HL-60 (cell line): ENCODE results near the gene AVP.
"Not testable (repeated sequence)": the region's sequence is repeated elsewhere in the genome, so short reads cannot be mapped to it uniquely, and the experiment has no call there.

Experiments used
- CTCF ChIP-seq: IDR thresholded peaks from one replicate; pipeline ENCODE4 v1.5.1; 2011; ENCODE audit warnings: low read length, control low read depth, inconsistent platforms; ENCODE audit not compliant: insufficient read depth
- GABPA ChIP-seq: IDR thresholded peaks from 2 replicates; pipeline ENCODE4 v1.6.1; 2012; ENCODE audit warnings: low read depth
- POLR2AphosphoS5 ChIP-seq: IDR thresholded peaks from 2 replicates; pipeline ENCODE4 v1.6.1; 2012; ENCODE audit warnings: low read depth
- REST ChIP-seq: IDR thresholded peaks from 2 replicates; pipeline ENCODE4 v1.6.1; 2012; ENCODE audit warnings: low read depth; ENCODE audit not compliant: insufficient replicate concordance
- SPI1 ChIP-seq: IDR thresholded peaks from 2 replicates; pipeline ENCODE4 v1.6.1; 2012; ENCODE audit warnings: low read depth, mild to moderate bottlenecking, borderline replicate concordance

GRCh38 chr20:3124773-3125560, 40.4 kb upstream of the AVP start:
- not testable (repeated sequence) for TF ChIP-seq GABPA, CTCF, POLR2AphosphoS5, REST, SPI1
